NCI-H446 treated with DMSO at 0.1 percent for 48 hours (cell line): ENCODE data around the gene SPAST.
A peak's percentile ranks its signal among the peaks of the same experiment; 100 is the strongest.
"Not testable (repeated sequence)": the region's sequence is repeated elsewhere in the genome, so short reads cannot be mapped to it uniquely, and the experiment has no call there.

Source experiments
- DNase-seq: peaks from one replicate; lab custom pipeline; 2025; lab: John Stamatoyannopoulos, UW

Gene SPAST

DNA sequence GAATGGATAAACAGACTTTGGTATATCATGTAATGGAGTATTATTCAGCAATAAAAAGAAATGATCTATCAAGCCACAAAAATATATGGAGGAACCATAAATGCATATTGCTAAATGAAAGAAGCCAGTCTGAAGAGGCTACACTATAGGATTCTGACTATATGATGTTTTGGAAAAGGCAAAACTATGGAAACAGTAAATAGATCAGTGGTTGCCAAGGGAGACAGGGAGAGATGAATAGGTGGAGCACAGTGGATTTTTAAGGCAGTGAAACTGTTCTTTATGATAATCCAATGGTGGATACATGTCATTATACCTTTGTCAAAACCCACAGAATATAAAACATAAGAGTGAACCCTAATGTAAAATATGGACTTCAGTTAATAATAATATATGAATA lies 61.3 kb downstream of the SPAST start:
- no peak for DNase-seq

DNA sequence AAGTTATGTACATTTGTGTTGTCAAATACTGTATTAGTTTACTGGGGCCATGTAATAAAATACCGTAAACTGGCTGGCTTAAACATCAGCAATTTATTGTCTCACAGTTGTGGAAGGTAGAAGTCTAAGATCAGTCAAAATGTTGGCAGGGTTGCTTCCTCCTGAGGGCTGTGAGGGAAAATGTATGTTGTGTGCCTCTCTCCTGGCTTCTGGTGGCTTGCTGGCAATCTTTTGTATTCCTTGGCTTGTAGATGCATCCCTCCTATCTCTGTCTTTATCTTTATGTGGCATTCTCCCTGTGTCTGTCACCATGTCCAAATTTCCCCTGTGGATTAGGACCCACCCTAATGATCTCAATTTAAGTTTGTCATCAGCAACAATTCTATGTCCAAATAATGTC lies 65.3 kb downstream of the SPAST start:
- DNase-seq, result no peak

GRCh38 chr2:32129086-32129485 lies 65.7 kb downstream of the SPAST start:
- no peak for DNase-seq

GRCh38 chr2:32135409-32135808 lies 72.1 kb downstream of the SPAST start:
- DNase-seq, result peak; percentile 17

GRCh38 chr2:32136097-32136496 lies 72.7 kb downstream of the SPAST start:
- no peak for DNase-seq

DNA sequence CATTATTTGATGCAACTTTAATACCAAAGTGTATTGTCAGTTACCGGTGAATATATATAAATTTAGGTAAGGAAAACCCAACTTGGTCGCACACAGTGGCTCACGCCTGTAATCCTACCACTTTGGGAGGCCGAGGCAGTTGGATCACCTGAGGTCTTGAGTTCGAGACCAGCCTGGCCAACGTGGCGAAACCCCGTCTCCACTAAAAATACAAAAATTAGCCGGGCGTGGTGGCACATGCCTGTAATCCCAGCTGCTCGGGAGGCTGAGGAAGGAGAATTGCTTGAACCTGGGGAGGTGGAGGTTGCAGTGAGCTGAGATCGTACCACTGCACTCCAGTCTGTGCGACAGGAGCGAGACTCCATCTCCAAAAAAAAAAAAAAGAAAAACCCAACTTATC lies 88.2 kb downstream of the SPAST start:
- DNase-seq, result not testable (repeated sequence)

GRCh38 chr2:32159678-32160077 lies 96.3 kb downstream of the SPAST start:
- DNase-seq, result no peak

DNA sequence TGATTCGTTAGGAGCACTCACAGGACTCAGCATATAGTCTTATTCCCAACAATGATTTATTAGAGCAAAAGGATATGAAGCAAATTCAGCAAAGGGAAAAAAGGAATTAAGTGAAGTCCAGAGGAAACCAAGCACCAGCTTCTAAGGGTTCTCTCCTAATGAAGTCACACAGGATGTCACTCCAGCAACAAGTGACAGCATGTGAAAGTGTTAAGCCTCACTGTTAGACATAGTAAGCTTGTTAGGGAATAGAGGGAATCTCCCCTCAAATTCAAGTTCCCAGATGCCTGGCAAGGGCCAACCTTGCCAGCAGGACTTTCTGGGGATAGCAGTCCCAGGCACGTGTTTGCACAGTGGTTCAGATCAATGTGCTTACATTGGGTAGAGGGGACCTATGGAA lies 97.9 kb downstream of the SPAST start:
- DNase-seq, result no peak

DNA sequence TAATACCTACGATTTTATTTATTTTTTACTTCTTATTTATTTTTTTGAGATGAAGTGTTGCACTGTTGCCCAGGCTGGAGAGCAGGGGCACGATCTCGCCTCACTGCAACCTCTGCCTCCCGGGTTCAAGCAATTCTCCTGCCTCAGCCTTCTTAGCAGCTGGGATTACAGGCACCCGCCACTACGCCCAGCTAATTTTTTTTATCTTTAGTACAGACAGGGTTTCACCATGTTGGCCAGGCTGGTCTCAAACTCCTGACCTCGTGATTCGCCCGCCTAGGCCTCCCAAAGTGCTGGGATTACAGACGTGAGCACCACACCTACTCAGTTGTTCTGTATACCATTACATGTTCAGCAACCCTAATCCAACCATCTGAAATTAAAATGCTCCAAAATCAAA lies 100.9 kb downstream of the SPAST start:
- not testable (repeated sequence) for DNase-seq

DNA sequence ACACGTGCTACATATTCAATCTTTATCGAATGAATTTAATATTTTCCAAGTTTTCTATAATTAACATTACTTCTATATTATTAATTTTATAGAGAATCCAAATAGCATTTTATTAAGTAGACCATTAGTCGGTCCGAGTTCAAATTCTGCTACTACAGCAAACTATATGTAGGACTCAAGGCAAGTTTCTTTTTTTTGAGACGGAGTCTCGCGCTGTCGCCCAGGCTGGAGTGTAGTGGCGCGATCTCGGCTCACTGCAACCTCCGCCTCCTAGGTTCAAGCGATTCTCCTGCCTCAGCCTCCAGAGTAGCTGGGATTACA lies 101.6 kb downstream of the SPAST start:
- not testable (repeated sequence) for DNase-seq

DNA sequence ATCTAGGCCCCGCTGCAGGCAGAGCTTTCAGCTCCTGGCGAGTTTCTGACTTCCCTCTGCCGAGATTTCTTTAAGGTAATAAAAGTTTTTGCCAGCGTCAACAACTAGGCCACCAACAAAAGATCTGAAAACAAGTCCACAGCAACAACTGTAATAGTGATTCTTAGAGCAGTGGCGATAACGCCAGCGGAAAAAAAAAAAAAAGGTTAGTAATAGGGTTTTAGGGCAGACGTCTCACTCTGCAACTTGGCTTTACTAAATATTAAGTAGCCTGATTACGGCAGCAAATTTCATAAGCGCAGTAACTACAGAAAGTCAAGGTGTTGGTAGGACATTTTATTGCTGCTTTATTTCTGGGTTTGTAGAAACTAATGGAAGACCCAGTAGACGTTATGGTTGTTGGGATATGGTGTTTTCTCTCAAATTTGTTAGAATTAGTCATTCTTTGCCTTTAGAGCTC lies 102.8 kb downstream of the SPAST start:
- no peak for DNase-seq

- DNase-seq, result no peak
Measured at GRCh38 chr2:32168513-32168912, 105.2 kb downstream of the SPAST start.

GRCh38 chr2:32172870-32173269 lies 109.5 kb downstream of the SPAST start:
- DNase-seq, result no peak

DNA sequence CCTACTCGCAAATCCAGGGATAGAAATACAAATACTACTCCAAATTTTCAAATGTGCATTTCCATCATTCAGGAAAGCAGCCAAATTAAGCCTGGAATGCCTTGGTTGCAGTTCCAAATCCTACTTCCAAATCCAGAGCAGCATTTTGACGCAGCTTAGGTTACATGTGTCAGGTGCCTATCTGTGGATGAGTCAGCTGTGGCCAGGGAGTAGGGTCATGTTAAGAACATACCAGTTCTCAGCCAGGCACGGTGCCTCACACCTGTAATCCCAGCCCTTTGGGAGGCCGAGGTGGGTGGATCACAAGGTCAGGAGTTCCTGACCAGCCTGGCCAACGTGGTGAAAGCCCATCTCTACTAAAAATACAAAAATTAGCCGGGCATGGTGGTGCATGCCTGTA lies 119.3 kb downstream of the SPAST start:
- DNase-seq, result no peak

DNA sequence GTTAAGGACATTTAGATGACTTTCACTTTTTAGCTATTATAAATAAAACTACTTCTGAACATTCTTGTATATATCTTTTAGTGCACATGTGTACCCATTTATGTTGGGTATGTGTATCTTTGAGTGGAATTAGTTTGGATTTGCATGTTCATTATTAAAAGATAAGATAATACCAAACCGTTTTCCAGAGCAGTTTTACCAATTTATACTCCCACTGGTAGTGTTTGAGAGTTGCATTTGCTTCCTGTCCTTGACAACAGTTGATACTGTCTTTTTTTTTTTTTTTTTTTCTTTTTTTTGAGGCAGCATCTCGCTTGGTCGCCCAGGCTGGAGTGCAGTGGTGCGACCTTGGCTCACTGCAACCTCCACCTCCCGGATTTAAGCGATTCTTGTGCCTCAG lies 125.7 kb downstream of the SPAST start:
- DNase-seq, result no peak

GRCh38 chr2:32192418-32192817 lies 129.1 kb downstream of the SPAST start:
- DNase-seq, result no peak

DNA sequence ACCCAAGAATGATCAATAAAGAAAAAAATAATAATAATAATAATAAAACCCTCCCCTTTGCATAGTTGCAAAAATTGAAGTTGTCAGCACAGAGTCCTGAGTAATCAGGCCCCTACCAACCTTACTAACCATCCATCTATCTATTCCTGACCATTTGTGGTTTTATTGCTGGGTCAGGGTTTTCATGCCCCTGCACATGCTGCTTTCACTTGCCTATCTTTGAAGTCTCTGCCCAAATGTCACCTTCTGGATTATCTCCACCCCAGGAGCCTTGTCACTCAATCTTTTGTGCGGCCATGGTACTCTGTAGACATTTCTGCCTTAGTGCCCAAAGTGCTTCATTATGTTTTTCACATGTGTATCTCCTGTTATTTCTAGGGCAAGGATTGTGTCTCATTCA lies 137.5 kb downstream of the SPAST start:
- DNase-seq, result no peak

- not testable (repeated sequence) for DNase-seq
Measured at GRCh38 chr2:32203428-32203827, 140.1 kb downstream of the SPAST start.
